ENCODE results near the gene PARL.

DNA sequence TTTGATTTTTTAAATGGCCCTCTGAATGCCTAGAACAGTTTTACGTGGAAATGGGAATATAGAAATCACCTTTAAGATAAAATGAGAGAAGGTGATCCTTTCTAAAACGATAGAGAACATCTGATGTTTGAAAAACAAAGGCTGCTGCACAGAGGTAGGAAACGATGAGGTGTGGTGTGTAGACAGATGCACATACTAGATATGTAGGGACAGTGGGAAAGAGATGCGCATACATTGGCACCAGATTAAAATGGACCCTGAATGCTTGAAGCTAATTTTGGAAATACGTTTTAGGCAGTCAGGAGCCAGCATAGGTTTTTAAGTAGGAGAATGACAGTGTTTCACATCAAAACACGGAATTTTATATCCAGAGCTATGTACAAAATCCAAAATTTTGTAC lies 88.3 kb downstream of the PARL start:
- TF ChIP-seq POLR2AphosphoS5 (IDR thresholded peaks at IDR 0.05; ENCODE audit: low read depth, low read length) (no peak), TAF1 (IDR thresholded peaks at IDR 0.05; ENCODE audit: borderline replicate concordance, insufficient read depth, low read length) (no peak)
- TF ChIP-seq, protein P1, sequence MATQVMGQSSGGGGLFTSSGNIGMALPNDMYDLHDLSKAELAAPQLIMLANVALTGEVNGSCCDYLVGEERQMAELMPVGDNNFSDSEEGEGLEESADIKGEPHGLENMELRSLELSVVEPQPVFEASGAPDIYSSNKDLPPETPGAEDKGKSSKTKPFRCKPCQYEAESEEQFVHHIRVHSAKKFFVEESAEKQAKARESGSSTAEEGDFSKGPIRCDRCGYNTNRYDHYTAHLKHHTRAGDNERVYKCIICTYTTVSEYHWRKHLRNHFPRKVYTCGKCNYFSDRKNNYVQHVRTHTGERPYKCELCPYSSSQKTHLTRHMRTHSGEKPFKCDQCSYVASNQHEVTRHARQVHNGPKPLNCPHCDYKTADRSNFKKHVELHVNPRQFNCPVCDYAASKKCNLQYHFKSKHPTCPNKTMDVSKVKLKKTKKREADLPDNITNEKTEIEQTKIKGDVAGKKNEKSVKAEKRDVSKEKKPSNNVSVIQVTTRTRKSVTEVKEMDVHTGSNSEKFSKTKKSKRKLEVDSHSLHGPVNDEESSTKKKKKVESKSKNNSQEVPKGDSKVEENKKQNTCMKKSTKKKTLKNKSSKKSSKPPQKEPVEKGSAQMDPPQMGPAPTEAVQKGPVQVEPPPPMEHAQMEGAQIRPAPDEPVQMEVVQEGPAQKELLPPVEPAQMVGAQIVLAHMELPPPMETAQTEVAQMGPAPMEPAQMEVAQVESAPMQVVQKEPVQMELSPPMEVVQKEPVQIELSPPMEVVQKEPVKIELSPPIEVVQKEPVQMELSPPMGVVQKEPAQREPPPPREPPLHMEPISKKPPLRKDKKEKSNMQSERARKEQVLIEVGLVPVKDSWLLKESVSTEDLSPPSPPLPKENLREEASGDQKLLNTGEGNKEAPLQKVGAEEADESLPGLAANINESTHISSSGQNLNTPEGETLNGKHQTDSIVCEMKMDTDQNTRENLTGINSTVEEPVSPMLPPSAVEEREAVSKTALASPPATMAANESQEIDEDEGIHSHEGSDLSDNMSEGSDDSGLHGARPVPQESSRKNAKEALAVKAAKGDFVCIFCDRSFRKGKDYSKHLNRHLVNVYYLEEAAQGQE (IDR thresholded peaks at IDR 0.05; ENCODE audit: insufficient read depth in 1 of 2, low read depth in 2 of 2, low read length in 2 of 2): no peak
